ENCODE data around the gene CLIC1. TPM values are rescaled to one million over a fixed set of nuclear protein-coding genes. Genes with fewer than 3 reads are reported as not detected.

CLIC1 gene
- total RNA-seq, 1 experiment from 2014 or later, result 432 TPM

DNA sequence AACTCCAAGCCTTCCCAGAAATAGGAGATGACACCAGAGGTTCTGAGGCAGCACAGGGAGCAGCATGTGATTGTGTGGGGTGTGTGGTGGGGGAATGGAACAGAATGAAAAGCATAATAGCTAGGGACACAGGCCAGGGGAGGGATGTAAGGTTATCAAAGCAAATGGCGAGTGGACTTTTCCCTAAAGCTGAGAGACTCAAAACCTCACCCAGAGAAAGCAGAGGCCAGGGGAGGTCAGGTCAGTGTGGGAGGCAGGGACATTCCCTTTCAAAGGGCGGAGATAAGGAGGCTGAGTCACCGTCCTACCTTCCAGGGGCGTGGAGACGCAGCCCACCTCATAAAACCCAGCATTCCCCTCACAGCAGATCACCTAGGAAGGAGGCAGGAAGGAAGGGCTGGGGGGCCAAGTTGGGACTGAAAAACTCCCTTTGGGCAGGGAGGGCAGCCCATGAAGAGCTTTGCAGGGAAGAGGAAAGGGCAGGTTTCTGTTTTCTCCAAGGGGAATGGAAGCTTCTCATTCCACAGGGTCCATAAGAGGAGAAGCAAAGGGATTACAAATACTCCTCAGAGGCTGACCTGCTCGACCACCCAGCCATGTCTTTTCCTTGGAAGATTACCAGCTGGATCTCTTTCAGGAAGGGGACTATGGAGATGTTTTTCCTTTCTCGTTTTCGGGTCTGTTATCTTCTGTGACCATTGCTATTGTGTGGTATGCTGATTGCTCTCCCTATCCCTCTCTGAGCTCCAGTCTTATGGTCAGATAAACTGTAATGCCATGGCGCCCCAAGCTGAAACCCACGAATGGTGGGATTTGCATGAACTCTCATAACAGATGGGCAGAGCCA is 45.9 kb downstream of the CLIC1 start:
- ChIA-PET RAD21 (ENCODE audit: low non-redundant PET in 1 of 2, low total read pairs in 2 of 2, uncharacterized antibody in 2 of 2, unreplicated experiment in 2 of 2) (no interaction called here), CTCF (interaction anchor here (0.7 to 1.3 kb wide), 4 partner anchors 13 to 172 kb away, joined by 3 to 7 read pairs (median 4); partner anchors contain the start of genes ABHD16A and NEU1), POLR2A (interaction anchor here (1.0 to 1.4 kb wide), 2 partner anchors 13 to 137 kb away, joined by 3 to 5 read pairs; partner anchors contain the start of genes ABHD16A and HSPA1B)
- Histone ChIP-seq H3K36me3 (ENCODE audit: control insufficient read depth in 1 of 2, insufficient read depth in 2 of 2, low read length in 2 of 2) (peaks cover 13 to 25% of the 10 kb centered on the region in 2 experiments; a peak in 2 of 4 replicates), H3K9ac (ENCODE audit: low read length) (peak overlapping the region; percentile 30; the same call in 1 of the 2 replicates), H3K79me2 (ENCODE audit: insufficient read depth, low read length) (no peaks in the 10 kb centered on the region), H4K20me1 (ENCODE audit: insufficient read depth) (no peaks in the 10 kb centered on the region), H3K4me1 (ENCODE audit: control insufficient read depth in 1 of 2, insufficient read depth in 2 of 2, low read length in 2 of 2) (peaks cover 11 to 16% of the 10 kb centered on the region in 2 experiments), H3K4me3 (replicated peaks in 1 of 2; ENCODE audit: low read depth in 1 of 2, low read length in 2 of 2) (no peak overlapping the region), H3K9me3 (ENCODE audit: control insufficient read depth in 1 of 2, insufficient read depth in 1 of 2, low read depth in 1 of 2, low read length in 2 of 2) (no peaks in the 10 kb centered on the region), H3K27ac (ENCODE audit: low read depth, low read length) (peak overlapping the region; percentile 23), H3K4me2 (ENCODE audit: low read length) (peak overlapping the region; percentile 47), H3K27me3 (ENCODE audit: insufficient read depth, low read length) (no peaks in the 10 kb centered on the region), H3K9me2 (ENCODE audit: insufficient read depth) (no peaks in the 10 kb centered on the region), H2AFZ (ENCODE audit: low read depth, low read length, poor library complexity, severe bottlenecking) (no peak overlapping the region)
- intact Hi-C loops (cut with micrococcal nuclease), result no loop called here
- TF ChIP-seq ZFX (IDR thresholded peaks at IDR 0.05) (no peak), POLR2AphosphoS5 (IDR thresholded peaks at IDR 0.05; ENCODE audit: low read depth, low read length) (no peak), JUND (IDR thresholded peaks at IDR 0.05) (no peak), ZNF274 (IDR thresholded peaks at IDR 0.05; ENCODE audit: low read depth, low read length) (no peak), POLR2A (IDR thresholded peaks at IDR 0.05; ENCODE audit: borderline replicate concordance, extremely low read depth, insufficient read depth, insufficient read length) (no peak), TCF7L2 (IDR thresholded peaks at IDR 0.05; ENCODE audit: borderline replicate concordance, extremely low read depth, insufficient read depth, insufficient read length) (no peak), EGR1 (IDR thresholded peaks at IDR 0.05; ENCODE audit: low read depth) (no peak), SP1 (IDR thresholded peaks at IDR 0.05; ENCODE audit: low read depth) (no peak), SRF (IDR thresholded peaks at IDR 0.05; ENCODE audit: low read depth) (no peak), RAD21 (IDR thresholded peaks at IDR 0.05; ENCODE audit: low read depth) (no peak), SIN3A (IDR thresholded peaks at IDR 0.05; ENCODE audit: low read depth) (no peak), EZH2phosphoT487 (IDR thresholded peaks at IDR 0.05; ENCODE audit: borderline replicate concordance) (no peak), CBX3 (IDR thresholded peaks at IDR 0.05; ENCODE audit: low read depth) (no peak), ELF1 (IDR thresholded peaks at IDR 0.05; ENCODE audit: borderline replicate concordance, low read depth) (no peak)
- TF ChIP-seq, protein P1, sequence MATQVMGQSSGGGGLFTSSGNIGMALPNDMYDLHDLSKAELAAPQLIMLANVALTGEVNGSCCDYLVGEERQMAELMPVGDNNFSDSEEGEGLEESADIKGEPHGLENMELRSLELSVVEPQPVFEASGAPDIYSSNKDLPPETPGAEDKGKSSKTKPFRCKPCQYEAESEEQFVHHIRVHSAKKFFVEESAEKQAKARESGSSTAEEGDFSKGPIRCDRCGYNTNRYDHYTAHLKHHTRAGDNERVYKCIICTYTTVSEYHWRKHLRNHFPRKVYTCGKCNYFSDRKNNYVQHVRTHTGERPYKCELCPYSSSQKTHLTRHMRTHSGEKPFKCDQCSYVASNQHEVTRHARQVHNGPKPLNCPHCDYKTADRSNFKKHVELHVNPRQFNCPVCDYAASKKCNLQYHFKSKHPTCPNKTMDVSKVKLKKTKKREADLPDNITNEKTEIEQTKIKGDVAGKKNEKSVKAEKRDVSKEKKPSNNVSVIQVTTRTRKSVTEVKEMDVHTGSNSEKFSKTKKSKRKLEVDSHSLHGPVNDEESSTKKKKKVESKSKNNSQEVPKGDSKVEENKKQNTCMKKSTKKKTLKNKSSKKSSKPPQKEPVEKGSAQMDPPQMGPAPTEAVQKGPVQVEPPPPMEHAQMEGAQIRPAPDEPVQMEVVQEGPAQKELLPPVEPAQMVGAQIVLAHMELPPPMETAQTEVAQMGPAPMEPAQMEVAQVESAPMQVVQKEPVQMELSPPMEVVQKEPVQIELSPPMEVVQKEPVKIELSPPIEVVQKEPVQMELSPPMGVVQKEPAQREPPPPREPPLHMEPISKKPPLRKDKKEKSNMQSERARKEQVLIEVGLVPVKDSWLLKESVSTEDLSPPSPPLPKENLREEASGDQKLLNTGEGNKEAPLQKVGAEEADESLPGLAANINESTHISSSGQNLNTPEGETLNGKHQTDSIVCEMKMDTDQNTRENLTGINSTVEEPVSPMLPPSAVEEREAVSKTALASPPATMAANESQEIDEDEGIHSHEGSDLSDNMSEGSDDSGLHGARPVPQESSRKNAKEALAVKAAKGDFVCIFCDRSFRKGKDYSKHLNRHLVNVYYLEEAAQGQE (IDR thresholded peaks at IDR 0.05; ENCODE audit: low read depth), result no peak
- TF ChIP-seq, protein P2, sequence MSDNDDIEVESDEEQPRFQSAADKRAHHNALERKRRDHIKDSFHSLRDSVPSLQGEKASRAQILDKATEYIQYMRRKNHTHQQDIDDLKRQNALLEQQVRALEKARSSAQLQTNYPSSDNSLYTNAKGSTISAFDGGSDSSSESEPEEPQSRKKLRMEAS (IDR thresholded peaks at IDR 0.05), result no peak
- TF ChIP-seq, protein P3, sequence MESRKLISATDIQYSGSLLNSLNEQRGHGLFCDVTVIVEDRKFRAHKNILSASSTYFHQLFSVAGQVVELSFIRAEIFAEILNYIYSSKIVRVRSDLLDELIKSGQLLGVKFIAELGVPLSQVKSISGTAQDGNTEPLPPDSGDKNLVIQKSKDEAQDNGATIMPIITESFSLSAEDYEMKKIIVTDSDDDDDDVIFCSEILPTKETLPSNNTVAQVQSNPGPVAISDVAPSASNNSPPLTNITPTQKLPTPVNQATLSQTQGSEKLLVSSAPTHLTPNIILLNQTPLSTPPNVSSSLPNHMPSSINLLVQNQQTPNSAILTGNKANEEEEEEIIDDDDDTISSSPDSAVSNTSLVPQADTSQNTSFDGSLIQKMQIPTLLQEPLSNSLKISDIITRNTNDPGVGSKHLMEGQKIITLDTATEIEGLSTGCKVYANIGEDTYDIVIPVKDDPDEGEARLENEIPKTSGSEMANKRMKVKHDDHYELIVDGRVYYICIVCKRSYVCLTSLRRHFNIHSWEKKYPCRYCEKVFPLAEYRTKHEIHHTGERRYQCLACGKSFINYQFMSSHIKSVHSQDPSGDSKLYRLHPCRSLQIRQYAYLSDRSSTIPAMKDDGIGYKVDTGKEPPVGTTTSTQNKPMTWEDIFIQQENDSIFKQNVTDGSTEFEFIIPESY (IDR thresholded peaks at IDR 0.05; ENCODE audit: extremely low read depth, insufficient replicate concordance, low read length), result no peak
- TF ChIP-seq, protein P4, sequence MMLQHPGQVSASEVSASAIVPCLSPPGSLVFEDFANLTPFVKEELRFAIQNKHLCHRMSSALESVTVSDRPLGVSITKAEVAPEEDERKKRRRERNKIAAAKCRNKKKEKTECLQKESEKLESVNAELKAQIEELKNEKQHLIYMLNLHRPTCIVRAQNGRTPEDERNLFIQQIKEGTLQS (IDR thresholded peaks at IDR 0.05), result no peak
- TF ChIP-seq, protein P5, sequence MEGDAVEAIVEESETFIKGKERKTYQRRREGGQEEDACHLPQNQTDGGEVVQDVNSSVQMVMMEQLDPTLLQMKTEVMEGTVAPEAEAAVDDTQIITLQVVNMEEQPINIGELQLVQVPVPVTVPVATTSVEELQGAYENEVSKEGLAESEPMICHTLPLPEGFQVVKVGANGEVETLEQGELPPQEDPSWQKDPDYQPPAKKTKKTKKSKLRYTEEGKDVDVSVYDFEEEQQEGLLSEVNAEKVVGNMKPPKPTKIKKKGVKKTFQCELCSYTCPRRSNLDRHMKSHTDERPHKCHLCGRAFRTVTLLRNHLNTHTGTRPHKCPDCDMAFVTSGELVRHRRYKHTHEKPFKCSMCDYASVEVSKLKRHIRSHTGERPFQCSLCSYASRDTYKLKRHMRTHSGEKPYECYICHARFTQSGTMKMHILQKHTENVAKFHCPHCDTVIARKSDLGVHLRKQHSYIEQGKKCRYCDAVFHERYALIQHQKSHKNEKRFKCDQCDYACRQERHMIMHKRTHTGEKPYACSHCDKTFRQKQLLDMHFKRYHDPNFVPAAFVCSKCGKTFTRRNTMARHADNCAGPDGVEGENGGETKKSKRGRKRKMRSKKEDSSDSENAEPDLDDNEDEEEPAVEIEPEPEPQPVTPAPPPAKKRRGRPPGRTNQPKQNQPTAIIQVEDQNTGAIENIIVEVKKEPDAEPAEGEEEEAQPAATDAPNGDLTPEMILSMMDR (IDR thresholded peaks at IDR 0.05 in 2 of 3, conservative IDR thresholded peaks at IDR 0.05 in 1 of 3; ENCODE audit: borderline replicate concordance in 1 of 3, insufficient read depth in 1 of 3, low read depth in 2 of 3, low read length in 2 of 3), result no peak
- DNase-seq (ENCODE audit: low read depth, low spot score), result no peak
- no TSS peak for BruUV-seq (replicated peaks)
- peak; percentile 64 for ATAC-seq

Data from HCT116 (cell line).